GM23338 (cell line): ENCODE results near the gene NEIL1.

Experiments
- CREB1 ChIP-seq: fragments of 250-450 bp; sonication (Bioruptor Pico); IDR thresholded peaks from 2 replicates; pipeline ENCODE4 v1.5.0; 2020; ENCODE audit warnings: low read depth, mild to moderate bottlenecking, moderate library complexity
- EZH2 ChIP-seq: fragments of 200-600 bp; sonication (generic); IDR thresholded peaks from one replicate; pipeline ENCODE4 v1.8.0; 2017; ENCODE audit warnings: antibody characterized with exemption, mild to moderate bottlenecking, low read depth; ENCODE audit not compliant: unreplicated experiment
- EZH2phosphoT487 ChIP-seq: fragments of 200-600 bp; sonication (generic); IDR thresholded peaks from one replicate; pipeline ENCODE4 v1.8.1; 2018; ENCODE audit warnings: antibody characterized with exemption; ENCODE audit not compliant: unreplicated experiment
- JUNB ChIP-seq: IDR thresholded peaks from one replicate; pipeline ENCODE4 v1.6.1; 2016; ENCODE audit warnings: antibody characterized with exemption; ENCODE audit not compliant: unreplicated experiment
- NANOG ChIP-seq: IDR thresholded peaks from 2 replicates; pipeline ENCODE4 v1.6.1; 2016; ENCODE audit warnings: antibody characterized with exemption, borderline replicate concordance
- POLR2AphosphoS5 ChIP-seq: IDR thresholded peaks from 2 replicates; pipeline ENCODE4 v1.6.1; 2016; ENCODE audit warnings: antibody characterized with exemption, low read depth
- TF ChIP-seq, protein P1 (sequence below), 2 experiments: fragments of 200-600 bp in 1 of 2; sonication (generic) in 1 of 2; conservative IDR thresholded peaks; 2 replicates each; pipeline versions ENCODE4 v1.5.1 to v1.6.1; 2016 to 2017; ENCODE audit warnings: antibody characterized with exemption in 2 of 2, low read depth in 2 of 2, mild to moderate bottlenecking in 2 of 2, moderate library complexity in 1 of 2
- TF ChIP-seq, protein P2 (sequence below): IDR thresholded peaks from one replicate; pipeline ENCODE4 v1.6.1; 2018; ENCODE audit warnings: antibody characterized with exemption; ENCODE audit not compliant: unreplicated experiment

DNA sequence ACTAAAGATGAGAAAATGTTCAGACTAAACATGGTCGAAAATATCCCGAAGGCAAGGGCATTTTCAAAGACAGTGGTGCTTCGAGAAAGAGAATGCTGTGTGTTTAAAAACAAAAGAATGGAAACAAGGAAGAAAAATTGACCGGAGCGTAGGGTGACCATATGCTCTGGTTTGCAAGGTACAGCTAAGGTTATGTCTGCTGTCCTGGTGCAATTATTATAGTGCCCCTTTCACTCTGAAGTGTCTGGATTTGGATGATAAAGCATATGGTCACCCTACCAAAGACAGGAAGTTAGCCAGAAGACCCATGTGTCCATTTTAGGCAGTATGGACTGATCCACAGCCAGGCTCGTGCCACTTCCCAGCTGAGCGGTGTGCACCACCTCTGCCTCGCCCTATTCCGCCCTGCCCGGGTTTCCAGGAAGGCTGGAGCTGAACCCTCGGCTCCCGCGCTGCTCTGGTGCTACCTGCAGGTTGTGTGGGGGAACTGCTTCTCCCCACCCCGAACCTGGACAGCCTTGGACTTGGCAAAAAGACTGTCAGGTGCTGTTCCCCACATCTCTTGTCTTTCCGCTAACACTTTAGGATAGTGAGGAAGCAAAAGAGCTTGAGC, 39.0 kb upstream of the NEIL1 start:
- TF ChIP-seq, protein P1, sequence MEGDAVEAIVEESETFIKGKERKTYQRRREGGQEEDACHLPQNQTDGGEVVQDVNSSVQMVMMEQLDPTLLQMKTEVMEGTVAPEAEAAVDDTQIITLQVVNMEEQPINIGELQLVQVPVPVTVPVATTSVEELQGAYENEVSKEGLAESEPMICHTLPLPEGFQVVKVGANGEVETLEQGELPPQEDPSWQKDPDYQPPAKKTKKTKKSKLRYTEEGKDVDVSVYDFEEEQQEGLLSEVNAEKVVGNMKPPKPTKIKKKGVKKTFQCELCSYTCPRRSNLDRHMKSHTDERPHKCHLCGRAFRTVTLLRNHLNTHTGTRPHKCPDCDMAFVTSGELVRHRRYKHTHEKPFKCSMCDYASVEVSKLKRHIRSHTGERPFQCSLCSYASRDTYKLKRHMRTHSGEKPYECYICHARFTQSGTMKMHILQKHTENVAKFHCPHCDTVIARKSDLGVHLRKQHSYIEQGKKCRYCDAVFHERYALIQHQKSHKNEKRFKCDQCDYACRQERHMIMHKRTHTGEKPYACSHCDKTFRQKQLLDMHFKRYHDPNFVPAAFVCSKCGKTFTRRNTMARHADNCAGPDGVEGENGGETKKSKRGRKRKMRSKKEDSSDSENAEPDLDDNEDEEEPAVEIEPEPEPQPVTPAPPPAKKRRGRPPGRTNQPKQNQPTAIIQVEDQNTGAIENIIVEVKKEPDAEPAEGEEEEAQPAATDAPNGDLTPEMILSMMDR (conservative IDR thresholded peaks at IDR 0.05; ENCODE audit: low read depth in 2 of 2) = peak; percentile 80 to 98
- TF ChIP-seq POLR2AphosphoS5 (no peak), EZH2 (no peak), JUNB (no peak), EZH2phosphoT487 (no peak), NANOG (no peak), CREB1 (no peak)
- TF ChIP-seq, protein P2, sequence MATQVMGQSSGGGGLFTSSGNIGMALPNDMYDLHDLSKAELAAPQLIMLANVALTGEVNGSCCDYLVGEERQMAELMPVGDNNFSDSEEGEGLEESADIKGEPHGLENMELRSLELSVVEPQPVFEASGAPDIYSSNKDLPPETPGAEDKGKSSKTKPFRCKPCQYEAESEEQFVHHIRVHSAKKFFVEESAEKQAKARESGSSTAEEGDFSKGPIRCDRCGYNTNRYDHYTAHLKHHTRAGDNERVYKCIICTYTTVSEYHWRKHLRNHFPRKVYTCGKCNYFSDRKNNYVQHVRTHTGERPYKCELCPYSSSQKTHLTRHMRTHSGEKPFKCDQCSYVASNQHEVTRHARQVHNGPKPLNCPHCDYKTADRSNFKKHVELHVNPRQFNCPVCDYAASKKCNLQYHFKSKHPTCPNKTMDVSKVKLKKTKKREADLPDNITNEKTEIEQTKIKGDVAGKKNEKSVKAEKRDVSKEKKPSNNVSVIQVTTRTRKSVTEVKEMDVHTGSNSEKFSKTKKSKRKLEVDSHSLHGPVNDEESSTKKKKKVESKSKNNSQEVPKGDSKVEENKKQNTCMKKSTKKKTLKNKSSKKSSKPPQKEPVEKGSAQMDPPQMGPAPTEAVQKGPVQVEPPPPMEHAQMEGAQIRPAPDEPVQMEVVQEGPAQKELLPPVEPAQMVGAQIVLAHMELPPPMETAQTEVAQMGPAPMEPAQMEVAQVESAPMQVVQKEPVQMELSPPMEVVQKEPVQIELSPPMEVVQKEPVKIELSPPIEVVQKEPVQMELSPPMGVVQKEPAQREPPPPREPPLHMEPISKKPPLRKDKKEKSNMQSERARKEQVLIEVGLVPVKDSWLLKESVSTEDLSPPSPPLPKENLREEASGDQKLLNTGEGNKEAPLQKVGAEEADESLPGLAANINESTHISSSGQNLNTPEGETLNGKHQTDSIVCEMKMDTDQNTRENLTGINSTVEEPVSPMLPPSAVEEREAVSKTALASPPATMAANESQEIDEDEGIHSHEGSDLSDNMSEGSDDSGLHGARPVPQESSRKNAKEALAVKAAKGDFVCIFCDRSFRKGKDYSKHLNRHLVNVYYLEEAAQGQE = no peak
